SKM-1 treated with dmso at 0.1 percent for 144 hours (cell line): ENCODE data around the gene TSFM.
A peak's percentile ranks its signal among the peaks of the same experiment; 100 is the strongest.

Experiments used
- DNase-seq: peaks from one replicate; lab custom pipeline; 2025; ENCODE audit not compliant: unreplicated experiment; lab: John Stamatoyannopoulos, UW

TSFM gene

GRCh38 chr12:57777911-57778310, 4.7 kb upstream of the TSFM start:
- DNase-seq, result no peak

- no peak for DNase-seq
These were observed 2.9 kb upstream of the TSFM start for GRCh38 chr12:57779736-57780135.

GRCh38 chr12:57780284-57780897, 2.2 kb upstream of the TSFM start:
- no peak for DNase-seq

DNA sequence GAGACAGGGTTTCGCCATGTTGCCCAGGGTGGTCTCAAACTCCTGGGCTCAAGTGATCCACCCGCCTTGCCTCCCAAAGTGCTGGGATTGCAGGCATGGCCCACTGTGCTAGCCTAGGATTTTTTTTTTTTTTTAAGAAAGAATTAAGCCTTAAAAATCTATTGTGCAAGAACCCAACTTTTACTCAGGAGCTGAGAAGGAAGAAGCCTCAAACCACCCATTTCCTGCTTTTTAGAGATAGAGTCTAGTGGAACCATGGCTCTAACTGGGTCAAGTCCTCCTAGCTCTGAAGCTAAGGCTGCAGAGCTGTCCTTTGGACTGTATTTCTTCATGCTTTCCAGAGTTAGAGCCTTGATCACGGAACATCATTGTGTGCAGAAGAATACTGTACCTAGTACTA, 1.3 kb upstream of the TSFM start:
- peak; percentile 49 for DNase-seq

GRCh38 chr12:57781801-57782200, 786 bp upstream of the TSFM start:
- DNase-seq, result no peak

GRCh38 chr12:57782243-57782607, 362 bp upstream of the TSFM start:
- no peak for DNase-seq

DNA sequence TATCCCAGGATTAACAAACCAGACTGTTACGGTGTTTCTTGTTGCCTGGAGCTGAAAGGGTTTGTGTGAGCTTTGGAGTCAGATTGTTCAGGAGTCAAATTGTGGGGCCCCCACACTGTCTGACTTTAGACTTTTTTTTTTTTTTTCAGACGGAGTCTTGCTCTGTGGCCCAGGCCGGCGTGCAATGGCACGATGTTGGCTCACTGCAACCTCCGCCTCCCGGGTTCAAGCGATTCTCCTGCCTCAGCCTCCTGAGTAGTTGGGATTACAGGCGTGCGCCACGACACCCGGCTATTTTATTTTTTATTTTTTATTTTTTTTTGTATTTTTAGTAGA, 847 bp downstream of the TSFM start:
- no peak for DNase-seq

DNA sequence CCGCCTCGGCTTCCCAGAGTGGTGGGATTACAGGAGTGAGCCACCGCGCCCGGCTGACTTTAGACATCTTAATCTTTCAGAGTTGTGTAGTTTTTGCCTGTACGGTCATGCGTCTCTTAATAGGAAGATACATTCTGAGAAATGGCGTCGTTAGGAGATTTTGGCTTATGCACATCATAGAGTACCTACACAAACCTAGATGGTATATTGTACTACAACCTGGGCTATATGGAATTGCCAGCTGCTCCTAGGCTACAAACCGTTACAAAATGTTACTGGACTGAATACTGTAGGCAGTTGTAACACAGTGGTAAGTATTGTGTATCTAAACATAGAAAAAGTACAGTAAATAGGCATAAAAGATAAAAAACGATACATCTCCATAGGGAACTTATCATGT, 1.3 kb downstream of the TSFM start:
- DNase-seq, result no peak

DNA sequence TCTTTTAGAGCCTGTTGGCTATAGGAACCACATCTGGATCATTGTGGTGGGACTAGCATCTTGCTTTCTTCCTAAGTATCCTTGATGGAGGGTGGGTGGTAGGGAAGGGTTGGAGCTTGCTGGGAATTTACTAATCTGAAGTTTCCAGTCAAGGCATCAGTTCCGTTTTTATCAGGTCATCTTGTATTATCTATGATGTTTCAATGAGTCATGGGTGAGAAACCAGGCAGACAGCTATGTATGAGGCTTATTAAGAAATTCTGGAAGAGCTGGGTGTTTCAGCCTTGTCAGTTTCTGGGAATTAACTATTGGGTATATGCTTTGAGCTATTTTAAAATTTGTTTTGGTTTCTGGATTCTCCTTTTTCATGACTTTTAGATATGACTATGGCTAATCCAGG, 11.3 kb downstream of the TSFM start:
- DNase-seq, result no peak

DNA sequence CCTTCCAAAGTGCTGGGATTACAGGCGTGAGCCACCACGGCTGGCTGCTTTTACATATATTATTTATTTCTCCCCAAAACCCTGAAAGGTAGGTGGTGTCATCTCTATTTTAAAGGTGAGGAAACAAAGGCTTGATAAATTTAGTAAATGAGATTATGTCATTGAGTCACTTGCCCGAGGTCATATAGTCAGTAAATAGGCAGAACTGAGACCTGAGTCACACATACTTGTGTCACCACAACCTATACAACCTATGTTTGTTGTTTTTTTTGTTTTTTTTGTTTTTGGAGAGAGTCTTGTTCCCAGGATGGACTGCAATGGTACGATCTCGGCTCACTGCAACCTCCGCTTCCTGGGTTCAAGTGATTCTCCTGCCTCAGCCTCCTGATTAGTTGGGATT, 12.8 kb downstream of the TSFM start:
- DNase-seq, result no peak

GRCh38 chr12:57796996-57797395, 14.4 kb downstream of the TSFM start:
- no peak for DNase-seq

DNA sequence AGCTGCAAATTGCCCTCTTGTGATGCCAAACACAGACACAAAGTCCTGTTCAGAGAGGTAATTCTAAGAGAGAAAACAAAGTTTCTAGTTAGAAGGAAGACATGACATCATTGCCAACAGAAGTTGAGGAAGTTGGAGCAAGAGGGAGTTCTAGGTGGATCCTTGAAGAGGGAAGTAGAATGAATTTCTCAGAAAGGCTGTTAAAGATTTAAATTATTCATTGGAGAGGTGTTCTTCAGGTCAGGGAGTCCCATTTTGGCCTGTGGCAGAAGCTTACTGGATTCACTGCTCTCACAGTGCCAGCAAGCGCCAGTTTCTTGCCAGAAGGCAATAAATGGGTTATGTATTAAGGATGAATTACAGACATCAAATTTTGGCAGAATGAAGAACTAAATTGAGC, 15.3 kb downstream of the TSFM start:
- DNase-seq, result peak; percentile 24

DNA sequence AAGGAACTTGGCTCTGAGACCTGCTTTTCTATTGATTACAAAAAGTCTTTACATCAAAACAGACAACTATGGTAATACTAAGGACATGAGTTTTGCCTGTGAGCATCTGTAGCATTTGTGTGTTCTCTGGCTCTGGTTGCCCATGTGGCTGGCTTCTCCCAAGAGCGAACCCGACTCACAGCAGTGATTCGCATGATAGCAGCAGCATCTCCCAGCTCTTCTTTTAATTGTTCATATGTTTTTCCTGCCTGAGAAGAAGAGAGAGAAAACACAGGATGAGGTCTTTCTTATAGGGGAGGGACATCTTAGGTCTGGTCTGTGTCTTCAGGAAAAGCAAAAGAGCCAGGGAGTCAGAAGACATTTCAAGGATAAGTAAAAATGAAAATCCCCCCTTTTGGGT, 18.4 kb downstream of the TSFM start:
- no peak for DNase-seq

DNA sequence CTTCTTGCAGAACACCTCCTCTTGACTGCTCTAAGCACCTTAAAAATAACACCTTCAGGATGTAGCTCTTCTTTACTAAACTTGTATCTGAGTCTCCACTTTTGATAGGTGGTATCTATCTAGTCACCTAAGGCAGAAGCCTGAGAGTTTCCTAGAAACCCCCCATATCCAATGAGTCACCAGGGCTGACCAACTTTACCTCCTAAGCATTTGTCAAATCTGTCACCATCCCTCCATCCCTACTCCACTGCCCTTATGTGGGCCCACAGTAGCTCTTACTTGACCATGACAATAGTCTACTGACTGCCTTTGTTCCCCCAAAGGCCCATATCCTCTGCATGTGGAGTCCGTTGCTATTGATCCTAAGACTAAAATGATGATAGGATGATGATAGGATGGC, 20.0 kb downstream of the TSFM start:
- no peak for DNase-seq

DNA sequence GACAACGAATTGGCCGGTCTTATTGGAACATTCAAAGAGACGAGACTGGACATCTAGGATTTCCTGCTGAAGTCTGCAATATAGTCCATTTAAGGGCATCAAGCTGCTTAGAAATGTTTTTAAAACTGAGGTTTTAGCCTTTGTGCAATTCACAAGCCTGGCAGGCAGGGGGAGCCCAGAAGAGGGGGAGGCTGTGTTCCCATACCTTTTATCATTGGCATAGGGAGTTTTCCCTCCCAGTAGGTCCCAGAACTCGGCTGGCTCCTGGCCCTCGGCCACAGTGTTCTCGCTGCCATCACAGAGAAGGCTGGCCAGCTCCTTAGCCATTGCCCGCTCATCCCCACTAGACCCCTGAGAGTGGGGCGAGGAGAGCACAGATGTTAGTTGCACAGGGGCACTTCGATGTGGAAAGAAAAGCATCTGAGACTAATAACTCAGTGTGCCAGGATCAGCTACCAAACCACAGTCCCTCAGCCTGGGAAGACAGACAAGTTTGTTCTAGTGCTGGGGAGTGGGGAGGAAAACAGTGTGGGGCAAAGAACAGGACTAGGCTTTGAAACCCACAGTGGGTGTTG, 20.8 kb downstream of the TSFM start:
- peak; percentile 1 for DNase-seq

DNA sequence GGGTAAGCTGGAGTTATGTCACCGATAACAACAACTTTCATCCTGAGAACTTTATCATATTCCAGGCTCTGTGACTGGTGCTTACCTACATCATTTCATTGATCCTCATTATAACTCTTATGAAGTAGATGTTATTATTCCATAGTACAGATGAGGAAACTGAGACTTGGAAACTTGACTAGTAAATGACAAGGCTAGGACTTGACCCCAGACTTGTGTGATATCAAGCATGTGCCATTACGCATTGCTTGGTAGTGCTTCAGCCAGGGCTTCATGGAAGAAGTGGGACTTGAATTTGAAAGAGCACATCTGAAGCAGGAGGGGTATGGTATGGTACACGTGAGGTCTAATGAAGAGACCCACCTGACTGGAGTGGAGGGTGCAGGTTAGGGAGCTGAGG, 24.1 kb downstream of the TSFM start:
- DNase-seq, result no peak

- no peak for DNase-seq
These were observed 24.7 kb downstream of the TSFM start for GRCh38 chr12:57807285-57807684.

- no peak for DNase-seq
These were observed 25.8 kb downstream of the TSFM start for GRCh38 chr12:57808351-57808750.

DNA sequence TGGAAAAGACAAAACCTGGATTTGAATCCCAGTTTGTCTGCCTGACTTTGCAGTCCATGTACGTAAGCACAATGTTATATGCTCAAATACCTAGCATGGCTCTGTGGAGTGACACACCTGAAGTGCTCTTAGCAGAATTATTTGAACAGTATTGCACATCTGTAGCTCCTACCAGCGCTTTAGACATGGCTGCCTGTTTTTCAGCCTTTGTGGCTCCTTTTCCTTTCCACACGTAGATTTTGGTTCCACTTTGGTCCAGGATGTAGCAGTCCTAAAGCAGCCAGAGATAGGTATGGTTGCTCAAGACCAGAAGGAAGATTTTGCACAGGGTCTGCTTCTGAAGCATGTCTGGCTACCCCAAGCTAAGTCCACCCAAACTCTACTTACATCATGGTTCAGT, 26.8 kb downstream of the TSFM start:
- DNase-seq, result no peak

GRCh38 chr12:57810450-57810849, 27.9 kb downstream of the TSFM start:
- no peak for DNase-seq

- no peak for DNase-seq
These were observed 28.6 kb downstream of the TSFM start for GRCh38 chr12:57811028-57811755.

DNA sequence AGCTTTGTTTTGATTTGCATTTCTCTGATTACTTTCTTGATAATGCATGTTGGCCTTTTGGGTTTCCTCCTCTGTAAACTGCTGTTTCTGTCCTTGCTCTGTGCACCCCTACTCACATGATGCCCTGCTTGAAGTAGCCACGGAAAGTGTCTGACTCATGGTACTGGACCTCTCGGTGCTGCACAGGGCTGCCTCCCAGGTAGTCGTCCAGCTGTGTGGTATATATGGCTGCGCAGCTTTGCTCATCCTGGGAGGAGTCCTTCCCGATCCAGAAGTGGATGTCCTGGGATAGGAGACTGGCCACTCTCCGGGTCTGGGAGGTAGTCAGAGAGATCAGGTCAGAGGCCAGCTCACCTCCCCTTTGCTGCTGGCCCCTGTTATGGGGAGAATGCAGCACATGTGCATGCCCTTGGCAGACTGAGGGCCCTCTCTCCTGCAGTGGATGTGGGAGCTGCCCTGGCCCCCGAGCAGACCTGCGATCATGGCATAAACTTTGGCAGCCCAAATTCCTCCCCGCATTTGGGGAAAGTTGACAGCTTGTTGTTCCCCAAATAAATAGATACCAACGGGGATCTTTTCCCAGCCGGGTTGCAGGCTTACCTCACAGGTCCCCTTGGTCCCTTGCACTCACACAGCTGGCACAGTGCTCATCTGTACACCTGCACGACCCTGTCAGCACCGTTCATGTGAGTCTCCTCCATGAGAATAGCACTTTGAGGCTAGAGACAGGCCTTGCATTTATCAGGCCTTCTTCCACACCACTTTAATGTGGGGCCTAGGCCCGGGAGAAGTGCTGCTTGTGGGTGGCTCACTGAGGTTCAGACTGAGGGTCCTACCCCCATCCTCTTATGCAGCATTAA, 30.8 kb downstream of the TSFM start:
- no peak for DNase-seq
